GM21717 (cell line): ENCODE measurements around the gene GIMAP2.
"Not testable (repeated sequence)": the region's sequence is repeated elsewhere in the genome, so short reads cannot be mapped to it uniquely, and the experiment has no call there.

ENCODE experiments used
- ATAC-seq: cut with Tn5 transposase; IDR thresholded peaks from one replicate; pipeline ENCODE4 v1.9.1; 2021; ENCODE audit warnings: mild to moderate bottlenecking, moderate library complexity; ENCODE audit not compliant: unreplicated experiment

The GIMAP2 gene

DNA sequence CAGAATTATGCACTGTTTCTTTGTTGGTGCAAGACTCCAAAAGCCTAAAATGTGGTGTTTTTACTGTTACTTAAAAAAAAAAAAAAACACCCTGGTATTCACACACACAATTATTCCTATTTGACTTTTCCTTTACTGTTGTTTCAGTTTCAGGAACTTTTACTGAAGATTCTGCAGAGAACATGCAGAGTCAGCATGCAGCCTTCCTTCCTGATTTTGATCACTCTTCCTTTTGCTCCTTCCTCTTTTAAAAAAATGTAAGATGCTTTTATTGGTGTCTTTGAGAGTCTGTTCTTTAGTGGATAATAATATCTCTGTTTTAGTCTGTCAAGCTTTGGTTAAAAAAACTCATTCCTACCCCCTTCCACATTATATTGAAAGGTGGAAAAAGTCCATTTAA lies 9.2 kb upstream of the GIMAP2 start:
- not testable (repeated sequence) for ATAC-seq

GRCh38 chr7:150676854-150677253 lies 8.7 kb upstream of the GIMAP2 start:
- ATAC-seq = not testable (repeated sequence)

- not testable (repeated sequence) for ATAC-seq
These were observed 6.9 kb upstream of the GIMAP2 start for GRCh38 chr7:150678601-150679000.

- ATAC-seq = not testable (repeated sequence)
These were observed 5.1 kb upstream of the GIMAP2 start for GRCh38 chr7:150680364-150680763.

GRCh38 chr7:150686030-150686631 lies 625 bp downstream of the GIMAP2 start:
- ATAC-seq = peak; percentile 43

DNA sequence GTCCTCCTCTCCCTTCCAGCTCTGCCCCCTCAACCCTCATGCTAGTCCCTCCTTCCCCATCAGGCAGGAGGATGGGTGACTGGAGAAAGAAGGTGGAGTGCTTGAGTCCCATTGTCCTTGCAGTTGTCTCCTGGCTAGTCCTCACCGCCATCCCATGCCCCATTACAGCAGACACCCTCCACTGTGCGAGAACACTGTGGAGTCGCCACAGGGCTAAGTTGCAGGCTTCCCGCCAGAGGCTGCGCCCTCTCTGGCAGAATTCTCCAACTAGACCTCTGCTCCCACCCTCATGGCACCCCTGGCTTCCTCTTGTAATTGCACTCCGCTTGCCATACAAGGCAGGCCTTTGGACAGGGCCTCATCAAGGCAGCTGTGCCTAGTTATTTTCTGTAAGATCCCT lies 3.1 kb downstream of the GIMAP2 start:
- ATAC-seq = no peak

DNA sequence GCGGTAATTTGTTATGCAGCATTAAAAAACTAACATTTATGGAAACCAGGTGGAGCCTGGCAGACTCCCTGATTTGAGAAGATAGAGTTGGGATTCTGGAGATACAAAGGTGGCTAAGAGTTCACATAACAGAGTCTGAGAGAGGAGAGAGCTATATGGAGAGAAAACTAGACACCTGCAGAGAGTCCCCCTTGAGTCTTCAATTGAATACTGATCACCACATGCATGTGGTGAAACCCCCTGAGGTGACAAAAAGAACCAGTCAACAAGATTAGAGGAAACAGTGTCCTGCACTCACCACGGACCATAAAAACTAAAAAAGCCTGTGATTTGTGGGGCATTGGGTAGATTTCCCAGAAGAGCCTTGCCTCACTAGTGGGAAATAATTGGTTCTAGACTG lies 10.1 kb downstream of the GIMAP2 start:
- ATAC-seq = no peak

DNA sequence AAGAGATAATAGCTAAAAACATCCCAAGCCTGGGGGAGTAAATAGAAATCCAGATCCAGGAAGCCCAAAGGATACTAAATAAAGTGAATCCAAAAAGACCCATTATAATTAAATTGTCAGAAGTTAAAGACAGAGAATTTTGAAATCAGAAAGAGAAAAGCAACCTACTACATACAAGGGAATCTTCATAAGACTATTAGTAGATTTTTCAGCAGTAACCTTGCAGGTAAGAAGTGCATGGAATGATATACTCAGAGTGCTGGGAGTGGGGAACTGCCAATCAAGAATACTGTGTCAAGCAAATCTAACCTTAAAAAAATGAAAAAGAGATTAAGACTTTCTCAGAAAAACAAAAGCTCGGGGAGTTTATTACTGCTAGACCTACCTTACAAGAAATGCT lies 17.7 kb downstream of the GIMAP2 start:
- no peak for ATAC-seq

DNA sequence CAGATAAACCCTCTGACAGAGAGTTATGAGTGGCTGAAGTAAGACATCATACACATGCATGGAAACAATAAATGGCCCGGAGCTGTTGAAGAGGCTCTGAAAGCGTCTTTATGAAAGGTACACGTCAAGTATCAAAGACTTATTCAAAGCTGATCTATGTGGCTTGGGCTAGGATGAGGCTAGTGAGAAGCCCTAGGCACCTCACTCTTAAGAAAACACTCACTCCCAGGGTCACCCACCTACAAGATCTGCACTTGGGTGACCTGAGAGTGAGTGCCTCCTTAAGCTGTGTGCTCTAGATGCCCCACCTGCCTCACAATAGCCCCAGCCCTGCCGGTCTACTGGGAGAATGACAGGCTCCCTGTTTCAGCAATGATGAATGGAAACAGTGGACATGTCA lies 29.8 kb downstream of the GIMAP2 start:
- ATAC-seq = no peak

- ATAC-seq = no peak
These were observed 30.2 kb downstream of the GIMAP2 start for GRCh38 chr7:150715738-150716137.

DNA sequence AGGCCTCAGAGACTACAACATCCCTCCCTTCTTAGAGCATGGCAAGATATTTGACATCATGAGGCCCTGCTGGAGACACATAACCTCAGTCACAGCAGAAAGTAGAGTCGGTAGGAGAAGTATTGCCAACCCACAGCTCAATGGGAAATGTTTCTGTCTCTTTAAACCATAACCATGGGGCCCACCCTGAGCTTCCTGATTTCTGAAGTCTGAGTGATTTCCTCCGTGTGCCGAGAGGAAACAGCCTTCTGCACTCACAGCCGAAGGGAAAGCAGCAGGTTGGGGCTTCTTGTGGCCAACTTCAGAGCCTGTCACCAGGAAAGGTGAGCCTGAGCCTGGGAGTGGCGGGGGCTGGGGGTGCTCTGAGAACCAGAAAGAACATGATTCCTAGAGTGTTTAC lies 30.9 kb downstream of the GIMAP2 start, which contains the start of gene GIMAP1:
Gene GIMAP1, plus strand, starts transcription at position 246 of the 400 bp plus-strand sequence. CDS start 2,435 bp downstream, outside the sequence.
- no peak for ATAC-seq

DNA sequence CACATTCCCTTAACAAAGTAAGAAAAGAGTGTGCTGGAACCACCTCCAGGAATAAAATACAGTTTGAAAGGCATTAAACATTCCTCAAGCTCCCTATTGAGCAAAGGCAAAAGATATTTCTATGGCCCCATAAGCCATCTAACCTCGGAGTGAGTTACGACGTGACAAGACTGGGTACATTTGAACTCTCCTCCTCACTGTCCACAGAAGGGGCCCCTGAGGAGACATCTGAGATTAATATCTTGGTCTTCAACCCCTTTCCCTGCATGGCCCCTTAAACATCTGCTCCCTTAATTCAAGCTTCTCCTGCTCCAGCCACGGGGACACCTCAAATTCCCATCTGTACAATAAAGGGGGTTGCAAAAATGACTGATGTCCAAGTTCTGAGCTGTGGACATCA lies 31.4 kb downstream of the GIMAP2 start:
- ATAC-seq = no peak

GRCh38 chr7:150717814-150718420 lies 32.4 kb downstream of the GIMAP2 start:
- ATAC-seq = no peak

- ATAC-seq = no peak
These were observed 33.9 kb downstream of the GIMAP2 start for GRCh38 chr7:150719436-150719835.

DNA sequence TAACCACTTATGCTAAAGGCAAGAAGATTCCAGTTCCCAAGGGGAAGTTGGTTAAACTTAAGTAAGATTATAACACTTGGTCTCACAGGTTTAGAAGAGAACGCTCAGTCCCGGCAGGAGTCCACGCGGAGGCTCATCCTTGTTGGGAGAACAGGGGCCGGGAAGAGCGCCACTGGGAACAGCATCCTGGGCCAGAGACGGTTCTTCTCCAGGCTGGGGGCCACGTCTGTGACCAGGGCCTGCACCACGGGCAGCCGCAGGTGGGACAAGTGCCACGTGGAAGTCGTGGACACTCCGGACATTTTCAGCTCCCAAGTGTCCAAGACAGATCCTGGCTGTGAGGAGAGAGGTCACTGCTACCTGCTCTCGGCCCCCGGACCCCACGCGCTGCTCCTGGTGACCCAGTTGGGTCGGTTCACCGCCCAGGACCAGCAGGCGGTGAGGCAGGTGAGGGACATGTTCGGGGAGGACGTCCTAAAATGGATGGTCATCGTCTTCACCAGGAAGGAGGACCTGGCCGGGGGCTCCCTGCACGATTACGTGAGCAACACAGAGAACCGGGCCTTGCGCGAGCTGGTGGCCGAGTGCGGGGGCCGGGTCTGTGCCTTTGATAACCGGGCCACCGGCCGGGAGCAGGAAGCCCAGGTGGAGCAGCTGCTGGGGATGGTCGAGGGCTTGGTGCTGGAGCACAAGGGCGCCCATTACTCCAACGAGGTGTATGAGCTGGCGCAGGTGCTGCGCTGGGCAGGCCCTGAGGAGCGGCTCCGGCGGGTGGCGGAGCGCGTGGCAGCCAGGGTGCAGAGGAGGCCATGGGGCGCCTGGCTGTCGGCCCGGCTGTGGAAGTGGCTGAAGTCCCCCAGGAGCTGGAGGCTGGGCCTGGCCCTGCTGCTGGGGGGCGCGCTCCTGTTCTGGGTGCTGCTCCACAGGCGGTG lies 34.7 kb downstream of the GIMAP2 start:
- ATAC-seq = no peak

DNA sequence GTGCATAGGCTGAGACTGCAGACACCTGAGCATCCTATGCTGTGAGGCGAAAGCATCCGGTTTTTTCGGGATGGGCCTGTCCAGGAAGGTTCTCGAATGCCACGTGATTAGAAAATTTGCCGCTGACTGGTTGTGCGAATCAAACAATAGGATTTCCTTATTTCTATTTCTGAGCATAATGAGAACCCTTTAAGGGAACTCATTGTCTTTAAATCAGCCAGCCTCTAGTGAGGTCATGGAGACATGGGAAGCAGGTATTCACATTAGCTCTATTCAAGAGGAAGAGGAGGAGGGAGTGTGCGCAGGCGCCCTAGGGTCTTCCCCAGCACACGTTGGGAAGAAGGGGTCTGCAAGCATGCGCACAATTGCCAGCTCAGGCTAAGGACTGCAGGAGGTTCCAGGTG lies 36.5 kb downstream of the GIMAP2 start:
- ATAC-seq = no peak

GRCh38 chr7:150722431-150722931 lies 37.0 kb downstream of the GIMAP2 start:
- ATAC-seq = no peak

GRCh38 chr7:150723467-150723866 lies 38.0 kb downstream of the GIMAP2 start:
- ATAC-seq = no peak

- ATAC-seq = no peak
These were observed 41.9 kb downstream of the GIMAP2 start for GRCh38 chr7:150727381-150727780.

- no peak for ATAC-seq
These were observed 42.5 kb downstream of the GIMAP2 start for GRCh38 chr7:150728011-150728410.

DNA sequence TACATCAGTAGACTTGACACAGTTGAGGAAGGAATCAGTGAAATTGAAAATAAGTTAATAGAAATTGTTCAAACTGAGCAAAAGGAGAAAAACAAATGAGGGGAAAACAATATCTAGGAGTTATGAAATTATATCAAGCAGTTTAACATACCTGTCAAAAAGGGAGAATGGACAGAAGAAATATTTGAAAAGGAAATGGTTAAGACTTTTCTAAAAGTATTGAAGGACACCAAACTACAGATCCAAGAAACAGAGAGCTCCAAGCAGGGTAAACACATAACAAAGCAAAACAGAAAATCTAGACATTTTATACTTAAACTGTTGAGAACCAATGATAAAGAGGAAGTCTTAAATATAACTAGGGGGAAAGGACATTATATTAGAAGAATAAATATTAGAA lies 43.1 kb downstream of the GIMAP2 start:
- ATAC-seq = no peak

DNA sequence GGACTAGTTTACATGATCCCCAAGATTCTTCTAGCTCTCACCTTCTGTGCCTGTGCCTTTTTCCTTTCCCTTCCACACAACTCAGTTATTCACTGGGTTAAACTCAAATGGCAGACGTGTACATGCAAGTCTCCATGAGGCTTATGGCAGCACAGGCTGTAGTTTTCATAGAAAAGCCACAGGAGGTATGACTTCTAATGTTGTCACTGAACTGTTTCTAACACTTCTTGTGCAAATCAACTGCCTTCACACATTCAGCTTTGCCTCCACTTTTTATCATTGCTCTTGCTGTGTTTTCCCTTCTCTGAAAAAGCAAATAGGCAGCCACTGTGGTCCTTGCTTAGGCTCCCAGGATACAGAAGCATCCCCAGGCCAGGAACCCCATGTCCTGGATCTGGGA lies 46.4 kb downstream of the GIMAP2 start:
- ATAC-seq = no peak
